Fibroblast of lung (primary cell): ENCODE measurements around the gene HSPG2.

Experiments used
- CTCF ChIP-seq, 2 donors: IDR thresholded peaks in 1 of 2; conservative IDR thresholded peaks in 1 of 2; 1 replicate in 1 of 2; 2 replicates in 1 of 2; pipeline ENCODE4 v1.5.1; 2011 to 2012; ENCODE audit warnings: low read length in 2 of 2, control low read depth in 1 of 2, inconsistent platforms in 1 of 2, low read depth in 1 of 2, mild to moderate bottlenecking in 1 of 2
- EZH2 ChIP-seq: IDR thresholded peaks from 2 replicates; pipeline ENCODE4 v1.5.1; 2012; ENCODE audit warnings: low read length, control low read depth, mild to moderate bottlenecking; ENCODE audit errors: missing control alignments

- TF ChIP-seq CTCF (conservative IDR thresholded peaks at IDR 0.05 in 1 of 2, IDR thresholded peaks at IDR 0.05 in 1 of 2; ENCODE audit: low read depth in 1 of 2, low read length in 2 of 2), result no peak
- no peak for TF ChIP-seq EZH2
Measured at GRCh38 chr1:21822349-21822748, 114.8 kb downstream of the HSPG2 start.
